Ecto neural progenitor cell (in vitro differentiated cells): ENCODE data around the gene SFPQ.
"Not testable (repeated sequence)": the region's sequence is repeated elsewhere in the genome, so short reads cannot be mapped to it uniquely, and the experiment has no call there.

Experiments
- DNase-seq: peaks from one replicate; pipeline ENCODE4 v3.0.0-alpha.2; 2018; ENCODE audit warnings: low spot score

The SFPQ gene

GRCh38 chr1:35186239-35186638 is 6.7 kb downstream of the SFPQ start:
- DNase-seq, result no peak

GRCh38 chr1:35185200-35185599 is 7.7 kb downstream of the SFPQ start:
- DNase-seq, result no peak

- no peak for DNase-seq
These were observed 8.3 kb downstream of the SFPQ start for GRCh38 chr1:35184495-35185199.

- no peak for DNase-seq
These were observed 11.0 kb downstream of the SFPQ start for GRCh38 chr1:35181790-35182455.

- DNase-seq, result no peak
These were observed 12.1 kb downstream of the SFPQ start for GRCh38 chr1:35180776-35181374.

- DNase-seq, result no peak
These were observed 13.0 kb downstream of the SFPQ start for GRCh38 chr1:35179908-35180307.

- DNase-seq, result no peak
These were observed 14.0 kb downstream of the SFPQ start for GRCh38 chr1:35178874-35179380.

- no peak for DNase-seq
These were observed 14.7 kb downstream of the SFPQ start for GRCh38 chr1:35178295-35178695.

GRCh38 chr1:35177237-35177786 is 15.6 kb downstream of the SFPQ start:
- no peak for DNase-seq

GRCh38 chr1:35175602-35176001 is 17.3 kb downstream of the SFPQ start:
- DNase-seq, result no peak

- no peak for DNase-seq
These were observed 17.8 kb downstream of the SFPQ start for GRCh38 chr1:35175098-35175576.

- DNase-seq, result no peak
These were observed 18.9 kb downstream of the SFPQ start for GRCh38 chr1:35173909-35174540.

- no peak for DNase-seq
These were observed 19.5 kb downstream of the SFPQ start for GRCh38 chr1:35173491-35173890.

GRCh38 chr1:35172022-35172421 is 20.9 kb downstream of the SFPQ start:
- no peak for DNase-seq

GRCh38 chr1:35171579-35171978 is 21.4 kb downstream of the SFPQ start:
- DNase-seq, result no peak

GRCh38 chr1:35164893-35165292 is 28.1 kb downstream of the SFPQ start:
- no peak for DNase-seq

GRCh38 chr1:35151220-35151619 is 41.7 kb downstream of the SFPQ start:
- DNase-seq, result no peak

GRCh38 chr1:35145892-35146549 is 46.9 kb downstream of the SFPQ start:
- DNase-seq, result peak; percentile 51

GRCh38 chr1:35143737-35144508 is 49.0 kb downstream of the SFPQ start:
- no peak for DNase-seq

GRCh38 chr1:35142728-35143127 is 50.2 kb downstream of the SFPQ start:
- not testable (repeated sequence) for DNase-seq

GRCh38 chr1:35142294-35142693 is 50.7 kb downstream of the SFPQ start:
- DNase-seq, result not testable (repeated sequence)
